Measurements from ENCODE around the gene GSX2. TPM values are rescaled to one million over a fixed set of nuclear protein-coding genes. Genes with fewer than 3 reads are reported as not detected.

The GSX2 gene
- total RNA-seq, 1 experiment from 2014 or later, result not detected

DNA sequence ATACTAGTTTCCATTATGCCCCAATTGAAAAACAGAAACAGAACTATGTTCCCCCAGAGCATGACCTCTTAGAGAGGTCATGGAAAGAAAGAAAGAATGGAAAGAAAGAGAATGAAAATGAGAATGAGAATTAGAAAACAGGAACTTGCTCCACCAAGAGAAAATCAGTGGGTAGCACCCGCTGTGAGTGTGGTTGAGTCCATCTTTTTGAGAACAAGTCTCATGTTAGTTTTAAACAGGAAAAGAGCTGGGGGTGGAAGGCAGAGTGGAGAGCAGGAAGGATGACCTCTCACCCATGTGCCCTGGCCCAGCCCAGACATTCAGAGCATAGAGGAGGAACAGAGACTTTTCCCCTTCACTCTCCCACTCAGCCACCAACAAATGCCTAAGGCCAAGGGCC lies 4.9 kb downstream of the GSX2 start:
- Histone ChIP-seq H3K36me3 (ENCODE audit: control insufficient read depth, insufficient read depth, low read length) (no peaks in the 10 kb centered on the region), H3K9me3 (no peaks in the 10 kb centered on the region), H3K4me3 (ENCODE audit: low read depth, low read length) (no peak overlapping the region), H3K4me1 (no peaks in the 10 kb centered on the region), H3K27me3 (replicated peaks; ENCODE audit: control insufficient read depth, insufficient read depth, low read length) (no peaks in the 10 kb centered on the region)
- Mint-ChIP-seq H3K4me1 (ENCODE audit: low read depth, unreplicated experiment) (no peaks in the 10 kb centered on the region), H3K36me3 (ENCODE audit: insufficient read depth, unreplicated experiment) (no peaks in the 10 kb centered on the region), H3K4me3 (ENCODE audit: unreplicated experiment) (no peak overlapping the region), H3K27ac (ENCODE audit: unreplicated experiment) (no peak overlapping the region), H3K27me3 (ENCODE audit: insufficient read depth, unreplicated experiment) (peaks cover 13% of the 10 kb centered on the region), H3K9me3 (ENCODE audit: unreplicated experiment) (no peaks in the 10 kb centered on the region)
- no peak for DNase-seq
- BruUV-seq (replicated peaks), result no TSS peak
- TF ChIP-seq, protein P1, sequence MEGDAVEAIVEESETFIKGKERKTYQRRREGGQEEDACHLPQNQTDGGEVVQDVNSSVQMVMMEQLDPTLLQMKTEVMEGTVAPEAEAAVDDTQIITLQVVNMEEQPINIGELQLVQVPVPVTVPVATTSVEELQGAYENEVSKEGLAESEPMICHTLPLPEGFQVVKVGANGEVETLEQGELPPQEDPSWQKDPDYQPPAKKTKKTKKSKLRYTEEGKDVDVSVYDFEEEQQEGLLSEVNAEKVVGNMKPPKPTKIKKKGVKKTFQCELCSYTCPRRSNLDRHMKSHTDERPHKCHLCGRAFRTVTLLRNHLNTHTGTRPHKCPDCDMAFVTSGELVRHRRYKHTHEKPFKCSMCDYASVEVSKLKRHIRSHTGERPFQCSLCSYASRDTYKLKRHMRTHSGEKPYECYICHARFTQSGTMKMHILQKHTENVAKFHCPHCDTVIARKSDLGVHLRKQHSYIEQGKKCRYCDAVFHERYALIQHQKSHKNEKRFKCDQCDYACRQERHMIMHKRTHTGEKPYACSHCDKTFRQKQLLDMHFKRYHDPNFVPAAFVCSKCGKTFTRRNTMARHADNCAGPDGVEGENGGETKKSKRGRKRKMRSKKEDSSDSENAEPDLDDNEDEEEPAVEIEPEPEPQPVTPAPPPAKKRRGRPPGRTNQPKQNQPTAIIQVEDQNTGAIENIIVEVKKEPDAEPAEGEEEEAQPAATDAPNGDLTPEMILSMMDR (IDR thresholded peaks at IDR 0.05; ENCODE audit: insufficient read depth in 1 of 2, low read depth in 1 of 2, low read length in 1 of 2, severe bottlenecking in 1 of 2, unreplicated experiment in 1 of 2), result no peak
- ChIA-PET POLR2A (no interaction called here), CTCF (no interaction called here)
- intact Hi-C loops (cut with micrococcal nuclease; ENCODE audit: unreplicated experiment), result no loop called here

GRCh38 chr4:54107951-54108748 lies 8.2 kb downstream of the GSX2 start:
- no peak for DNase-seq
- H3K27ac Mint-ChIP-seq (ENCODE audit: unreplicated experiment), result no peak overlapping the region
- H3K4me1 Mint-ChIP-seq (ENCODE audit: low read depth, unreplicated experiment), result no peaks in the 10 kb centered on the region
- Histone ChIP-seq H3K9me3 (no peaks in the 10 kb centered on the region), H3K36me3 (ENCODE audit: control insufficient read depth, insufficient read depth, low read length) (no peaks in the 10 kb centered on the region), H3K4me1 (no peaks in the 10 kb centered on the region), H3K27me3 (replicated peaks; ENCODE audit: control insufficient read depth, insufficient read depth, low read length) (no peaks in the 10 kb centered on the region), H3K4me3 (ENCODE audit: low read depth, low read length) (no peak overlapping the region)
- no peak overlapping the region for H3K4me3 Mint-ChIP-seq (ENCODE audit: unreplicated experiment)
- TF ChIP-seq, protein P1 (IDR thresholded peaks at IDR 0.05; ENCODE audit: insufficient read depth in 1 of 2, low read depth in 1 of 2, low read length in 1 of 2, severe bottlenecking in 1 of 2, unreplicated experiment in 1 of 2), result no peak
- H3K36me3 Mint-ChIP-seq (ENCODE audit: insufficient read depth, unreplicated experiment), result no peaks in the 10 kb centered on the region
- H3K9me3 Mint-ChIP-seq (ENCODE audit: unreplicated experiment), result no peaks in the 10 kb centered on the region
- intact Hi-C loops (cut with micrococcal nuclease; ENCODE audit: unreplicated experiment), result no loop called here
- no peaks in the 10 kb centered on the region for H3K27me3 Mint-ChIP-seq (ENCODE audit: insufficient read depth, unreplicated experiment)
- ChIA-PET POLR2A (no interaction called here), CTCF (no interaction called here)
- no TSS peak for BruUV-seq (replicated peaks)

GRCh38 chr4:54109241-54110018 lies 9.5 kb downstream of the GSX2 start:
- DNase-seq, result no peak
- no peak overlapping the region for H3K4me3 Mint-ChIP-seq (ENCODE audit: unreplicated experiment)
- no peaks in the 10 kb centered on the region for H3K27me3 ChIP-seq (replicated peaks; ENCODE audit: control insufficient read depth, insufficient read depth, low read length)
- H3K36me3 Mint-ChIP-seq (ENCODE audit: insufficient read depth, unreplicated experiment), result no peaks in the 10 kb centered on the region
- no peaks in the 10 kb centered on the region for H3K9me3 Mint-ChIP-seq (ENCODE audit: unreplicated experiment)
- POLR2A ChIA-PET, result no interaction called here
- H3K27me3 Mint-ChIP-seq (ENCODE audit: insufficient read depth, unreplicated experiment), result no peaks in the 10 kb centered on the region
- CTCF ChIA-PET, result no interaction called here
- no peak overlapping the region for H3K4me3 ChIP-seq (ENCODE audit: low read depth, low read length)
- no peaks in the 10 kb centered on the region for H3K36me3 ChIP-seq (ENCODE audit: control insufficient read depth, insufficient read depth, low read length)
- H3K4me1 Mint-ChIP-seq (ENCODE audit: low read depth, unreplicated experiment), result no peaks in the 10 kb centered on the region
- intact Hi-C loops (cut with micrococcal nuclease; ENCODE audit: unreplicated experiment), result no loop called here
- no peaks in the 10 kb centered on the region for H3K4me1 ChIP-seq
- no peak overlapping the region for H3K27ac Mint-ChIP-seq (ENCODE audit: unreplicated experiment)
- BruUV-seq (replicated peaks), result no TSS peak
- TF ChIP-seq, protein P1 (IDR thresholded peaks at IDR 0.05; ENCODE audit: insufficient read depth in 1 of 2, low read depth in 1 of 2, low read length in 1 of 2, severe bottlenecking in 1 of 2, unreplicated experiment in 1 of 2), result no peak
- H3K9me3 ChIP-seq, result no peaks in the 10 kb centered on the region

Data from Caco-2 (cell line).